GM23248 (cell line): Measurements from ENCODE around the gene GRIPAP1. TPM values are rescaled to one million over a fixed set of nuclear protein-coding genes. Genes with fewer than 3 reads are reported as not detected.

Experiments used
- DNase-seq: peaks from one replicate; pipeline ENCODE4 v3.0.0-alpha.2; 2015
- H2AFZ ChIP-seq: fragments of 200-600 bp; sonication (generic); 2 replicates; pipeline ENCODE4 v1.6.1; 2016; ENCODE audit warnings: antibody characterized with exemption
- H3F3A ChIP-seq: fragments of 200-600 bp; sonication (generic); 2 replicates; pipeline ENCODE4 v1.6.1; 2016; ENCODE audit warnings: mild to moderate bottlenecking, antibody characterized with exemption, mixed run types; ENCODE audit not compliant: insufficient read depth
- H3K27ac ChIP-seq: fragments of 200-600 bp; sonication (generic); 2 replicates; pipeline ENCODE4 v1.5.1; 2016; ENCODE audit warnings: mild to moderate bottlenecking
- H3K27me3 ChIP-seq: fragments of 200-600 bp; sonication (generic); replicated peaks from 2 replicates; pipeline ENCODE4 v1.6.1; 2016; ENCODE audit warnings: mild to moderate bottlenecking; ENCODE audit not compliant: insufficient read depth
- H3K36me3 ChIP-seq: fragments of 200-600 bp; sonication (generic); 2 replicates; pipeline ENCODE4 v1.6.1; 2016; ENCODE audit warnings: low read depth, mild to moderate bottlenecking
- H3K4me1 ChIP-seq: fragments of 200-600 bp; sonication (generic); 2 replicates; pipeline ENCODE4 v1.6.1; 2016; ENCODE audit warnings: mild to moderate bottlenecking; ENCODE audit not compliant: insufficient read depth
- H3K4me2 ChIP-seq: fragments of 200-600 bp; sonication (generic); one replicate; pipeline ENCODE4 v1.6.1; 2016; ENCODE audit warnings: mild to moderate bottlenecking; ENCODE audit not compliant: unreplicated experiment
- H3K4me3 ChIP-seq: fragments of 200-600 bp; sonication (generic); 2 replicates; pipeline ENCODE4 v1.5.1; 2016; ENCODE audit warnings: mild to moderate bottlenecking
- H3K79me2 ChIP-seq: fragments of 200-600 bp; sonication (generic); 2 replicates; pipeline ENCODE4 v1.6.1; 2016; ENCODE audit warnings: mild to moderate bottlenecking; ENCODE audit not compliant: insufficient read depth
- H3K9ac ChIP-seq: fragments of 200-600 bp; sonication (generic); 2 replicates; pipeline ENCODE4 v1.6.1; 2016; ENCODE audit warnings: mild to moderate bottlenecking
- H3K9me2 ChIP-seq: fragments of 200-600 bp; sonication (generic); 2 replicates; pipeline ENCODE4 v1.6.1; 2016; ENCODE audit warnings: mixed run types, mild to moderate bottlenecking, moderate library complexity; ENCODE audit not compliant: insufficient read depth
- H3K9me3 ChIP-seq: fragments of 200-600 bp; sonication (generic); one replicate; pipeline ENCODE4 v1.6.1; 2017; ENCODE audit warnings: low read depth
- H4K20me1 ChIP-seq: fragments of 200-600 bp; sonication (generic); 2 replicates; pipeline ENCODE4 v1.6.0; 2016; ENCODE audit not compliant: insufficient read depth
- EZH2 ChIP-seq: fragments of 200-600 bp; sonication (generic); IDR thresholded peaks from 2 replicates; pipeline ENCODE4 v1.6.1; 2018; ENCODE audit warnings: antibody characterized with exemption, mild to moderate bottlenecking; ENCODE audit not compliant: insufficient read depth, poor library complexity, severe bottlenecking
- EZH2phosphoT487 ChIP-seq: fragments of 200-600 bp; sonication (generic); IDR thresholded peaks from 2 replicates; pipeline ENCODE4 v1.6.1; 2018; ENCODE audit warnings: antibody characterized with exemption, moderate library complexity, mild to moderate bottlenecking, low read depth; ENCODE audit not compliant: insufficient read depth
- WGBS, 2 experiments: methylation state at CpG; one replicate each; pipeline ENCODE4 v1.1.6; 2015 to 2017; ENCODE audit warnings: low lambda C conversion rate in 2 of 2, low coverage in 1 of 2; ENCODE audit errors: missing lambda C conversion rate in 2 of 2; 5-methylcytosine and 5-hydroxymethylcytosine counted together
- in situ Hi-C: fragments of 300-500 bp; cut with MboI; formaldehyde crosslinking; loops from 2 replicates; pipeline ENCODE4 v1.15.0; 2020
- polyA plus RNA-seq: library from polyadenylated mRNA; unstranded; fragments of >200 nt; fragmentation: Nextera tagmentation; extraction: Ambion mirVana; gene quantifications from 2 replicates; pipeline ENCODE4 v1.2.1, GENCODE V29; 2016
- small RNA-seq: library from RNA; depleted of rRNA; stranded (forward); fragments of <200 nt; gene quantifications from one replicate; pipeline ENCODE3, GENCODE V24; 2014; ENCODE audit warnings: low read depth, low replicate concordance
- total RNA-seq: library from RNA; depleted of rRNA; stranded (reverse); fragments of >200 nt; shearing (Covaris generic); gene quantifications from 2 replicates; pipeline ENCODE4 v1.2.3, GENCODE V29; 2014; rRNA removed

The GRIPAP1 gene
- total and polyA plus RNA-seq, 2 experiments from 2014 or later = 16.5 TPM

DNA sequence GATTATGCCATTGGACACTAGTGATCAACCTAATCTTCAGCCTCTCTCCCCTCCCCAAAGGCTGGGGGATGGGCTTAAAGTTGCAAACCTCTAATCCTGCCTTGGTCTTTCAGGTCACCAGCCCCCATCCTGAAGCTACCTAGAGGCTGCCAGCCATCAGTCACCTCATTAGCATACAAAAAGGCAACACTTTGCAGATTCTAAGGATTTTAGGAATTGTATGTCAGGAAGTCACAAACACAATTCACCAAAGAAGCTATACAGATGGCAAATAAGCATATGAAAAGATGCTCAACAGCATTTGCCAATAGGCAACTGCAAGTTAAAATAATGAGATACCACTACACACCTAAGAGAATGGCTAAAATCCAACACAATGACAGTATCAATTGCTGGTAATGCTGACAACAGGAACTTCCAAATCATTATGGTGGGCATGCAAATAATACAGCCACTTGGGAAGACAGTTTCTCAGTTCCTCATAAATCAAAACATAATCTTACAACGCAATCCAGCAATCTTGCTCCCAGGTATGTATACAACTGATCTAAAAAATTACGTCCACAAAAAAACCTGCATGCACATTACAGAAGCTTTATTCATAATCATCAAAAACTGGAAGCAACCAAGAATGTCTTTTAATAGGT is 74.2 kb downstream of the GRIPAP1 start:
- Histone ChIP-seq H3K4me1 (no peaks in the 10 kb centered on the region), H3K27ac (no peak overlapping the region), H3K4me3 (no peak overlapping the region), H2AFZ (no peak overlapping the region), H3K36me3 (no peaks in the 10 kb centered on the region), H3K27me3 (no peaks in the 10 kb centered on the region), H3K4me2 (no peak overlapping the region), H3F3A (no peaks in the 10 kb centered on the region), H4K20me1 (no peaks in the 10 kb centered on the region), H3K9me2 (no peaks in the 10 kb centered on the region), H3K9ac (no peak overlapping the region), H3K79me2 (peaks cover 24% of the 10 kb centered on the region), H3K9me3 (no peaks in the 10 kb centered on the region)
- in situ Hi-C loops = loop anchor here (25.0 kb wide), 1 partner anchor 109 kb away; the partner anchor contains the start of gene TFE3
- no peak for TF ChIP-seq EZH2phosphoT487
- TF ChIP-seq EZH2 = no peak
- DNase-seq = no peak
- 61 to 73% methylated on average over 2 of the region's 2 CpGs for WGBS, 2 experiments

GRCh38 chrX:48927123-48927522 is 74.9 kb downstream of the GRIPAP1 start:
- no peak overlapping the region for H3K27ac ChIP-seq
- no peak overlapping the region for H3K4me3 ChIP-seq
- H3K4me2 ChIP-seq = no peak overlapping the region
- H3K9me3 ChIP-seq = no peaks in the 10 kb centered on the region
- WGBS, 2 experiments = 97 to 100% methylated on average over 5 of the region's 5 CpGs
- no peak overlapping the region for H3K9ac ChIP-seq
- H3F3A ChIP-seq = no peaks in the 10 kb centered on the region
- no peak for TF ChIP-seq EZH2
- no peak for TF ChIP-seq EZH2phosphoT487
- no peaks in the 10 kb centered on the region for H4K20me1 ChIP-seq
- in situ Hi-C loops = loop anchor here (25.0 kb wide), 1 partner anchor 110 kb away; the partner anchor contains the start of gene TFE3
- H3K9me2 ChIP-seq = no peaks in the 10 kb centered on the region
- H2AFZ ChIP-seq = no peak overlapping the region
- DNase-seq = no peak
- H3K36me3 ChIP-seq = no peaks in the 10 kb centered on the region
- H3K4me1 ChIP-seq = no peaks in the 10 kb centered on the region
- peaks cover 24% of the 10 kb centered on the region for H3K79me2 ChIP-seq
- no peaks in the 10 kb centered on the region for H3K27me3 ChIP-seq

- no peak for TF ChIP-seq EZH2
- no peak for TF ChIP-seq EZH2phosphoT487
- H3K79me2 ChIP-seq = peaks cover 24% of the 10 kb centered on the region
These were observed 77.8 kb downstream of the GRIPAP1 start for GRCh38 chrX:48924270-48924669.

DNA sequence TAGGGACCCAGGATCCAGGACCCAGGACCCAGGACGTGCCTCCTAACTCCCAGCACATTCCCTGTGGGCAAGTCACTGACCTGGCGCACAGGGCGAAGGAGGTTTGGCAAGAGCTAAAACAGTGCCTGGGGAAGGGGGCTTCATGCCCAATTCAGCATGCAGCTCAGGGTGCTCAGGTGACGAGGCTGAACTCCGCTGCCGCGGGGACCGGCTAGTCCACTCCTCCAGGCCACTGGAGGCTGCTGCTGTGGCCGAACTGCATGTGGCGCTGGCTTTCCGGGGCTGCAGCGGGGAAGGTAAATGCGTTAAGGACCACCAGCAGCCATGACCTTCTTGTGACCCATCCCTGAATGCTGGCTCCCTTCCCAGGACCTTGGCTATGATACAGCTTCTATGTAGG is 78.3 kb downstream of the GRIPAP1 start:
- Histone ChIP-seq H3K36me3 (no peaks in the 10 kb centered on the region), H3K4me2 (no peak overlapping the region), H3K9me2 (no peaks in the 10 kb centered on the region), H3K79me2 (peaks cover 23% of the 10 kb centered on the region), H3K9ac (no peak overlapping the region), H3K4me1 (peaks cover 12% of the 10 kb centered on the region; the same call in 1 of the 2 replicates), H3F3A (peaks cover 22% of the 10 kb centered on the region), H3K4me3 (no peak overlapping the region), H3K27me3 (no peaks in the 10 kb centered on the region), H3K9me3 (no peaks in the 10 kb centered on the region), H2AFZ (no peak overlapping the region), H3K27ac (no peak overlapping the region), H4K20me1 (no peaks in the 10 kb centered on the region)
- no peak for TF ChIP-seq EZH2phosphoT487
- no peak for TF ChIP-seq EZH2
- no peak for DNase-seq
- 98 to 100% methylated on average over 1 to 11 of the region's 13 CpGs for WGBS, 2 experiments
- in situ Hi-C loops = loop anchor here (25.0 kb wide), 1 partner anchor 261 kb away; no protein-coding TSS in a partner anchor

More at GRCh38 chrX:48924270-48924669, 77.8 kb downstream of the GRIPAP1 start:
- Histone ChIP-seq H3K9ac (no peak overlapping the region), H4K20me1 (no peaks in the 10 kb centered on the region), H3F3A (peaks cover 20% of the 10 kb centered on the region), H3K4me2 (no peak overlapping the region), H3K4me1 (peaks cover 9% of the 10 kb centered on the region; the same call in 1 of the 2 replicates), H2AFZ (no peak overlapping the region), H3K9me2 (no peaks in the 10 kb centered on the region), H3K27ac (no peak overlapping the region), H3K36me3 (no peaks in the 10 kb centered on the region), H3K27me3 (no peaks in the 10 kb centered on the region), H3K4me3 (no peak overlapping the region), H3K9me3 (no peaks in the 10 kb centered on the region)
- DNase-seq = no peak
- WGBS, 2 experiments = 93 to 100% methylated on average over 5 of the region's 5 CpGs
- in situ Hi-C loops = loop anchor here (25.0 kb wide), 1 partner anchor 262 kb away; no protein-coding TSS in a partner anchor

Small RNAs within 50 kb of the gene (small RNA-seq; reads per million reads assigned to genes)
- gene RNU6-722P = not detected

Other genes starting within 250 kb of the GRIPAP1 start
- not detected in 2 replicates for gene GLOD5, start 240.5 kb downstream of the GRIPAP1 start, total RNA-seq
- not detected in 2 replicates for gene GLOD5, start 240.5 kb downstream of the GRIPAP1 start, polyA plus RNA-seq
- gene GATA1, start 215.7 kb downstream of the GRIPAP1 start, total RNA-seq = not detected in 2 replicates
- not detected in 2 replicates for gene GATA1, start 215.7 kb downstream of the GRIPAP1 start, polyA plus RNA-seq
- 32.4 and 36.6 TPM in 2 replicates for gene HDAC6, start 200.2 kb downstream of the GRIPAP1 start, total RNA-seq
- 18.6 and 20.3 TPM in 2 replicates for gene HDAC6, start 200.2 kb downstream of the GRIPAP1 start, polyA plus RNA-seq
- gene ERAS, start 175.8 kb downstream of the GRIPAP1 start, total RNA-seq = not detected in 2 replicates
- gene ERAS, start 175.8 kb downstream of the GRIPAP1 start, polyA plus RNA-seq = not detected in 2 replicates
- gene PCSK1N, start 166.7 kb downstream of the GRIPAP1 start, total RNA-seq = 0.89 and 3.1 TPM in 2 replicates
- gene PCSK1N, start 166.7 kb downstream of the GRIPAP1 start, polyA plus RNA-seq = 1.4 and 2.1 TPM in 2 replicates
- gene TIMM17B, start 104.5 kb downstream of the GRIPAP1 start, total RNA-seq = 17.8 and 26.7 TPM in 2 replicates
- 44.7 and 48.4 TPM in 2 replicates for gene TIMM17B, start 104.5 kb downstream of the GRIPAP1 start, polyA plus RNA-seq
- gene PQBP1, start 104.3 kb downstream of the GRIPAP1 start, total RNA-seq = 18.1 and 30.3 TPM in 2 replicates
- 45.4 and 49.7 TPM in 2 replicates for gene PQBP1, start 104.3 kb downstream of the GRIPAP1 start, polyA plus RNA-seq
- 23.6 and 29.1 TPM in 2 replicates for gene SLC35A2, start 90.6 kb downstream of the GRIPAP1 start, total RNA-seq
- gene SLC35A2, start 90.6 kb downstream of the GRIPAP1 start, polyA plus RNA-seq = 54.6 and 55.5 TPM in 2 replicates
- gene PIM2, start 83.2 kb downstream of the GRIPAP1 start, total RNA-seq = 4.6 and 5.6 TPM in 2 replicates
- gene PIM2, start 83.2 kb downstream of the GRIPAP1 start, polyA plus RNA-seq = 4.4 and 4.5 TPM in 2 replicates
- gene OTUD5, start 44.7 kb downstream of the GRIPAP1 start, total RNA-seq = 43.4 and 44.9 TPM in 2 replicates
- gene OTUD5, start 44.7 kb downstream of the GRIPAP1 start, polyA plus RNA-seq = 27.0 and 30.9 TPM in 2 replicates
- gene KCND1, start 30.4 kb downstream of the GRIPAP1 start, total RNA-seq = 0.65 and 1.5 TPM in 2 replicates
- gene KCND1, start 30.4 kb downstream of the GRIPAP1 start, polyA plus RNA-seq = 0.69 and 0.71 TPM in 2 replicates
- 72.5 and 85.6 TPM in 2 replicates for gene TFE3, start 41.1 kb upstream of the GRIPAP1 start, total RNA-seq
- 53.0 and 57.3 TPM in 2 replicates for gene TFE3, start 41.1 kb upstream of the GRIPAP1 start, polyA plus RNA-seq
- 0.22 TPM in 1 of 2 replicates, not detected in the other for gene CCDC120, start 56.7 kb upstream of the GRIPAP1 start, total RNA-seq
- gene CCDC120, start 56.7 kb upstream of the GRIPAP1 start, polyA plus RNA-seq = 0.94 and 1.3 TPM in 2 replicates
- gene PRAF2, start 71.7 kb upstream of the GRIPAP1 start, total RNA-seq = 17.5 and 24.6 TPM in 2 replicates
- gene PRAF2, start 71.7 kb upstream of the GRIPAP1 start, polyA plus RNA-seq = 141 and 143 TPM in 2 replicates
- gene WDR45, start 77.6 kb upstream of the GRIPAP1 start, total RNA-seq = 78.5 and 91.9 TPM in 2 replicates
- 101 and 103 TPM in 2 replicates for gene WDR45, start 77.6 kb upstream of the GRIPAP1 start, polyA plus RNA-seq
- gene GPKOW, start 121.5 kb upstream of the GRIPAP1 start, total RNA-seq = 19.7 and 22.4 TPM in 2 replicates
- gene GPKOW, start 121.5 kb upstream of the GRIPAP1 start, polyA plus RNA-seq = 20.9 and 23.8 TPM in 2 replicates
- gene MAGIX, start 160.5 kb upstream of the GRIPAP1 start, total RNA-seq = 1.3 and 8.0 TPM in 2 replicates
- gene MAGIX, start 160.5 kb upstream of the GRIPAP1 start, polyA plus RNA-seq = 1.1 and 1.5 TPM in 2 replicates
- gene PLP2, start 169.6 kb upstream of the GRIPAP1 start, total RNA-seq = 62.3 and 62.5 TPM in 2 replicates
- gene PLP2, start 169.6 kb upstream of the GRIPAP1 start, polyA plus RNA-seq = 204 and 209 TPM in 2 replicates
- gene PRICKLE3, start 184.1 kb upstream of the GRIPAP1 start, total RNA-seq = 9.0 and 10.8 TPM in 2 replicates
- gene PRICKLE3, start 184.1 kb upstream of the GRIPAP1 start, polyA plus RNA-seq = 5.1 TPM in 2 replicates
- 0.54 TPM in 1 of 2 replicates, not detected in the other for gene SYP, start 197.9 kb upstream of the GRIPAP1 start, total RNA-seq
- gene SYP, start 197.9 kb upstream of the GRIPAP1 start, polyA plus RNA-seq = 0.23 TPM in 1 of 2 replicates, not detected in the other
- gene CACNA1F, start 231.1 kb upstream of the GRIPAP1 start, total RNA-seq = not detected in 2 replicates
- not detected in 2 replicates for gene CACNA1F, start 231.1 kb upstream of the GRIPAP1 start, polyA plus RNA-seq
- gene CCDC22, start 233.2 kb upstream of the GRIPAP1 start, total RNA-seq = 8.6 and 10.7 TPM in 2 replicates
- 11.8 and 12.7 TPM in 2 replicates for gene CCDC22, start 233.2 kb upstream of the GRIPAP1 start, polyA plus RNA-seq